OCI-LY7 (cell line): ENCODE measurements around the gene LHPP. TPM values are rescaled to one million over a fixed set of nuclear protein-coding genes. Genes with fewer than 3 reads are reported as not detected.

Source experiments
- BruUV-seq: library from RNA; stranded (reverse); fragments of 400-500 nt; replicated peaks from 2 replicates; lab custom pipeline; 2021; lab: Mats Ljungman, UMichigan
- CTCF ChIA-PET: fragments of 300-600 bp; sonication (Branson Sonifier 250); formaldehyde crosslinking; loops from one replicate; lab custom pipeline; 2022; ENCODE audit warnings: antibody characterized with exemption; ENCODE audit not compliant: unreplicated experiment; lab: Charles Lee
- POLR2A ChIA-PET: fragments of 300-600 bp; sonication (Branson Sonifier 250); formaldehyde crosslinking; loops from one replicate; lab custom pipeline; 2022; ENCODE audit warnings: antibody characterized with exemption; lab: Charles Lee
- DNase-seq: peaks from one replicate; pipeline ENCODE4 v3.0.0-alpha.2; 2015; ENCODE audit warnings: low spot score
- H2AFZ ChIP-seq: fragments of 200-600 bp; sonication (generic), shearing (Covaris generic); 2 replicates; pipeline ENCODE4 v1.6.1; 2014; ENCODE audit warnings: mild to moderate bottlenecking, antibody characterized with exemption, low read length, moderate library complexity
- H3K27ac ChIP-seq: fragments of 200-600 bp; sonication (generic); 2 replicates; pipeline ENCODE4 v1.5.1; 2014; ENCODE audit warnings: mixed run types, low read depth, mild to moderate bottlenecking, moderate library complexity, low read length, inconsistent platforms; ENCODE audit not compliant: poor library complexity, severe bottlenecking
- H3K36me3 ChIP-seq: fragments of 200-600 bp; sonication (generic); 2 replicates; pipeline ENCODE4 v1.6.1; 2014; ENCODE audit warnings: mild to moderate bottlenecking, antibody characterized with exemption, low read length, moderate library complexity, mixed read lengths; ENCODE audit not compliant: insufficient read depth
- H3K4me1 ChIP-seq: fragments of 200-600 bp; sonication (generic); 2 replicates; pipeline ENCODE4 v1.5.1; 2014; ENCODE audit warnings: mild to moderate bottlenecking, low read length; ENCODE audit not compliant: insufficient read depth, poor library complexity, severe bottlenecking
- H3K4me2 ChIP-seq: fragments of 200-600 bp; sonication (generic); 2 replicates; pipeline ENCODE4 v1.6.1; 2014; ENCODE audit warnings: mild to moderate bottlenecking, low read length
- H3K4me3 ChIP-seq: fragments of 200-600 bp; sonication (generic); 2 replicates; pipeline ENCODE4 v1.5.1; 2014; ENCODE audit warnings: mild to moderate bottlenecking, low read depth, low read length; ENCODE audit not compliant: poor library complexity, severe bottlenecking
- H3K79me2 ChIP-seq: fragments of 200-600 bp; sonication (generic); 2 replicates; pipeline ENCODE4 v1.6.1; 2016; ENCODE audit warnings: low read depth, mild to moderate bottlenecking, low read length, moderate library complexity, mixed read lengths; ENCODE audit not compliant: insufficient read depth
- H3K9me2 ChIP-seq: fragments of 200-600 bp; sonication (generic); 2 replicates; pipeline ENCODE4 v1.6.1; 2016; ENCODE audit warnings: mild to moderate bottlenecking, low read length, mixed read lengths; ENCODE audit not compliant: insufficient read depth
- H3K9me3 ChIP-seq: fragments of 200-600 bp; sonication (generic); 2 replicates; pipeline ENCODE4 v1.6.1; 2014; ENCODE audit warnings: mild to moderate bottlenecking, mixed run types, low read length, mixed read lengths
- H4K20me1 ChIP-seq: fragments of 200-600 bp; sonication (generic); 2 replicates; pipeline ENCODE4 v1.6.1; 2014; ENCODE audit warnings: mild to moderate bottlenecking, antibody characterized with exemption, low read length, moderate library complexity, mixed read lengths; ENCODE audit not compliant: insufficient read depth
- CTCF ChIP-seq: fragments of 200-600 bp; sonication (generic); conservative IDR thresholded peaks from 2 replicates; pipeline ENCODE4 v1.5.1; 2014; ENCODE audit warnings: mild to moderate bottlenecking, antibody characterized with exemption, low read length, moderate library complexity, mixed read lengths
- EZH2phosphoT487 ChIP-seq: fragments of 200-600 bp; sonication (generic); IDR thresholded peaks from 2 replicates; pipeline ENCODE4 v1.6.1; 2018; ENCODE audit warnings: low read depth, borderline replicate concordance, mild to moderate bottlenecking, mixed run types, antibody characterized with exemption, low read length, moderate library complexity, mixed read lengths
- intact Hi-C: fragments of 100-400 bp; cut with micrococcal nuclease; formaldehyde crosslinking; loops from one replicate; pipeline ENCODE4 v1.10.0; 2022; ENCODE audit not compliant: unreplicated experiment
- total RNA-seq, 2 experiments: library from RNA; depleted of rRNA in 1 of 2; stranded (reverse); fragments of >200 nt in 1 of 2; shearing (Covaris generic) in 1 of 2; gene quantifications; 2 replicates each; pipeline ENCODE4 v1.2.3, GENCODE V29; 2014 to 2022

LHPP gene
- total RNA-seq, 2 experiments from 2014 or later: 30.3 to 65.2 TPM

- ChIA-PET CTCF (no interaction called here), POLR2A (no interaction called here)
- H3K4me1 ChIP-seq: peaks cover 21% of the 10 kb centered on the region
- DNase-seq: no peak
- no peaks in the 10 kb centered on the region for H3K79me2 ChIP-seq
- H3K9me2 ChIP-seq: no peaks in the 10 kb centered on the region
- peaks cover 37% of the 10 kb centered on the region for H3K36me3 ChIP-seq
- H3K4me3 ChIP-seq: no peak overlapping the region
- H2AFZ ChIP-seq: no peak overlapping the region
- BruUV-seq: no TSS peak
- no peaks in the 10 kb centered on the region for H4K20me1 ChIP-seq
- intact Hi-C loops: no loop called here
- no peak overlapping the region for H3K27ac ChIP-seq
- TF ChIP-seq EZH2phosphoT487 (no peak), CTCF (no peak)
- no peak overlapping the region for H3K4me2 ChIP-seq
- H3K9me3 ChIP-seq: no peaks in the 10 kb centered on the region
These were observed 178.4 kb downstream of the LHPP start for GRCh38 chr10:124640056-124640455.

GRCh38 chr10:124640538-124641231, 179.1 kb downstream of the LHPP start:
- intact Hi-C loops: no loop called here
- TF ChIP-seq EZH2phosphoT487 (no peak), CTCF (no peak)
- no peak overlapping the region for H3K27ac ChIP-seq
- H3K4me1 ChIP-seq: peaks cover 21% of the 10 kb centered on the region
- POLR2A ChIA-PET: no interaction called here
- no peaks in the 10 kb centered on the region for H3K9me3 ChIP-seq
- H3K4me2 ChIP-seq: no peak overlapping the region
- CTCF ChIA-PET: no interaction called here
- H2AFZ ChIP-seq: no peak overlapping the region
- BruUV-seq: no TSS peak
- no peaks in the 10 kb centered on the region for H4K20me1 ChIP-seq
- peaks cover 31% of the 10 kb centered on the region for H3K36me3 ChIP-seq
- 0 out of 2 replicates have a peak, but pooled peaks cover under 1% of the 10 kb centered on the region for H3K79me2 ChIP-seq
- no peak overlapping the region for H3K4me3 ChIP-seq
- DNase-seq: no peak
- no peaks in the 10 kb centered on the region for H3K9me2 ChIP-seq
